HG03432 (cell line): ENCODE data around the gene OR4C46.
"Not testable (repeated sequence)": the region's sequence is repeated elsewhere in the genome, so short reads cannot be mapped to it uniquely, and the experiment has no call there.

Experiments used
- ATAC-seq: cut with Tn5 transposase; IDR thresholded peaks from one replicate; pipeline ENCODE4 v1.9.1; 2021; ENCODE audit warnings: mild to moderate bottlenecking, moderate library complexity; ENCODE audit not compliant: unreplicated experiment

Gene OR4C46

GRCh38 chr11:54603898-54604297 is at the start of gene OR4C46:
TSS of gene OR4C46 (minus strand) at chr11:54603998. CDS start at chr11:54603998, 0 bp downstream.
- no peak for ATAC-seq

- not testable (repeated sequence) for ATAC-seq
These were observed 41.8 kb upstream of the OR4C46 start for GRCh38 chr11:54645606-54646005.

- not testable (repeated sequence) for ATAC-seq
These were observed 42.4 kb downstream of the OR4C46 start for GRCh38 chr11:54561439-54561838.

GRCh38 chr11:54558919-54559318 is 44.9 kb downstream of the OR4C46 start:
- no peak for ATAC-seq

GRCh38 chr11:54558407-54558806 is 45.4 kb downstream of the OR4C46 start:
- no peak for ATAC-seq
